HG02870 (cell line): ENCODE measurements around the gene ANXA6.

ENCODE experiments used
- ATAC-seq: cut with Tn5 transposase; IDR thresholded peaks from one replicate; pipeline ENCODE4 v1.9.1; 2021; ENCODE audit warnings: mild to moderate bottlenecking, moderate library complexity; ENCODE audit not compliant: unreplicated experiment

The ANXA6 gene

DNA sequence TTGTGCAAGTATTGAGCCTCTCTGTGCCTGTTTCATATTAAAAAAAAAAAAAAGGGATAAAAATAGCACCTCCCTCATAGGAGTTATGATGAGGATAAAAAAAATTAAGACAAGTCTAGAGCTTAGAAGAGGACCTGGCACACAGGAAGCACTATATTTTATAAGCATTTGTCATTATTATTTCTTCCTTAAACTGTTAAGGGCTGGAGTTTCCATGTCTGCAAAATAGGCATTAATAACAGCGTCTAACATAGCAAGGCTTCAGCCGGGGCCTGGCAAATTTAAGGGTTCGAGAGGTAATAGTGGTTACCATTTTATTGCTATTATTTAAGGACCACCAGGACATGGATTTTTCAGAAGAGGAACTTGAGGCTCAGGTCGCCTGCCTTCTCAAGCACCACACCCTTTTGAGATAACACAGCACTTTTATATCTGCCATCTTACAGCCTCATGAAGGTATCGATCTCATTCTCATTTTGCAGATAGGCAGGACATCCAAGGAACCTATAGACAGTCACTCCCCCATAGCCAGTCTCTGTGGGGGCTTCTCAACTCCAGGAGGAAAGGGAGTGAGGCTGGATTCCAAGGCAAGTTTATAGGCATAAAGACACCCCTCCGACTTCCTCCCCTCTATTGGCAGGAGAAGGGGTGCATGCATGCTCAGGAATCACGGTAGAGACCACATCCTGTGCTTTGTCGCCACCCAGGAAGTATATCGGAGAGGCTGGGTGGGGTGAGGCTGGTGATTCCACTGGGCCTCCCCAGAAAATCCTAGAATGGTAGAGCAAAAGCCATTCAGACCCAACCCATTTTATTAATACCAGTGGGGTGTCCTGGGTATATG is 2.4 kb downstream of the ANXA6 start:
- no peak for ATAC-seq

GRCh38 chr5:151153766-151154272 is 3.8 kb downstream of the ANXA6 start:
- no peak for ATAC-seq

DNA sequence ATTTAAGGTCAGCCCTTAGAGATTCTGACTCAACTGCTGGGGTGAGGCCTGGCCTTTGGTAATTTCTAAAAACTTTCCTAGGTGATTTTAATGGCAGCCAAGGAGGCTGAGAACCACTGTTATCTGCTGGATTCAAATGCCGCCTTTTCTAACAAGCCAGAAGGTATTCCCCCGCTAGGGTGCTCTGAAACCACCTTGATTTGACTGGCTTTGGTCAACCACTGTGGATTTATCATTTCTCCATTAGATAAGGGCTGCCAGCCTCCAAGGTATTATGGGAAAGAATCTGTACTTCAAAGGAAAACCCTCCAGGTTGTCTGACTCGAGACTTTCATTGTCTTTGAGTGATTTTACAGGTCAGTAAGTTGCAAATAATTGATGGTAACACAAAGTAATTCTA is 4.3 kb downstream of the ANXA6 start:
- no peak for ATAC-seq

DNA sequence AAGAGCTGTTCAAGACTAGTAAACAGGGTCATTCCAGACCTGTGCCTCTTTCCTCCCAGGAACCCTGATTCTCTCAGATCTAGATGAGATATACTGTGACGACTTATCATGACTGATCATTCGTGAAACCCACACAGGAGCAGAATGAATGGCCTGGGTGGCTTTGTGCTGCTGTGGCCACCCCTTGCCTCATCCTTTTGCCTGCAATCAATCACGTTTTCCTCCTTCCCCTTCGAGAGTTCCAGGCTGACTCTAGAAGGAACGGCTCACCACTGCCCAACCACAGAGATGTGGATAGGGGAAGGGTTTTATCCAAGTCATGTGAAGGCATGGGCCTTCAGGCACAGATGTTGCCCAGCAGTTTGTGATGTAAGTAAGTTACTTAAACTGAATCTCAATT is 5.8 kb downstream of the ANXA6 start:
- ATAC-seq = peak; percentile 52

DNA sequence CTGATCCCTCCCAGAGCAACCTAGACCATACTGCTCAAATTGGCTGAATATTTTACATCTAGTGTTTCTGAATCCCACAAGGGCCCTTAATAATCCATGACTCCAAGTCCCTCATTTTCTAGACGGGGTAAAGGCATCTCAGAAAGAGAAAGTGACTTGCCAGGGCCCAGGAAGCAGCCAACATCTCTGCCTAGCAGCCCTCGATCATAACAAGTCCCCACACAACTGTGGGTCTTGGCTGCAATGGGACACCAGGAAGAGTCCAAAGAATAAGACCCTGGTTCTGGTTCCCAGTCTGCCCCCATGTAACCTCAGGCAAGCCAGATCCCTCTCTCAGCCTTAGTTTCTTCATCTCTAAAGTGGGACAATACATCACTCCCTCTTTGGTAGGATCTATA is 6.3 kb downstream of the ANXA6 start:
- no peak for ATAC-seq

DNA sequence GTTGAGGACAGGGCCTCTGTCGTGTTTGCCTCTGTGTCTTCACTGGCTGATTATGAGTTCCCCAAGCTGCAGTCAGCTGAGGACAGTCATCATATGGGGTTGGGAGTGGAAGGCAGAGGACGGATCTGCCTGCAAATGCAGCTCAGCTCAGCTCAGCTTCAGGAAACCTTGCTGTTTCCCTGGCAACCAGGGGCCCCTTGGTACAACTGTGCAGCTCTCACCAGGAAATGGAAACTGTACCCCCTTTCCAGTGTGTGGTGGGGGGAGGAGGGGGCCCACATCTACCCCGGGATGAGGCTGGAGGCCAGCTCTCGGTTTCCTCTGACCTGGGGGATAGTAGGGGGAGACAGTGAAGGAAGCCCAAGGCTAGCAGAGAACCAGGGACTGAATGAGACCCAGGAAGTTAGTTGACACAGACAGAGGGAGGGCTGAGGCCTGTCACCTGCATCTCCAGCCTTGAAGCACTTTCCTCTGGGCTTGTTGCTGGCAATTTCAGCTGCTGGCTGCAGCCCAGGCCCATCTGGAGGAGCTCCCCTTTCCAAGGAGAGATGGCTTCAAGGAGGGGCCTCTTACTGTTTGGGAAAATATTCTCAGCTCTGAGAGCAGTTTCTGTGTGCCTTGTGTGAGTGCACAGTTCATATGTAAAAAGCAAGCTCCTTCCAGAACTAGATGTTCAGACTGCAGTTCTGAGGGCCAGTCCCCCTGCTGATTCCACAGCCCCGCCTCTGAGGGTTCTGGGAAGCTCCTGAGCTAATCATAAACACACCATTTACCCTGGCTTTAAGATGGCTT is 6.9 kb downstream of the ANXA6 start:
- ATAC-seq = peak; percentile 32

DNA sequence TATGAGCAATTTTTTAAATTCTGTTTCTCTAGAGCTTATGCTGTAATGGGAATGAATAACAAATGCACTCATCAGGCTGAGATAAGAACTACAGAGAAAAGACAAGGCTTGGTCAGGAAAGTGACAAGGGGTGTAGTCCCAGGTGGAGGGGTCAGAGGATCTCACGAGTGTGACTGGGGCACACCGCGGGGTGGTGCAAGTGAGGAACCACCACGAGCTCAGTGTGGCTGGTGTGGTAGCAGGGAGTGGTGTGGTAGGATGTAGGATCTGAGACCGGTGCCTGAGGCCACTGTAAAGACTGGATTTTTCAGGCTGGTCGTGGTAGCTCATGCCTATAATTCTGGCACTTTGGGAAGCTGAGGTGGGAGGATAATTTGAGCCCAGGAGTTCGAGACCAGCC is 9.0 kb downstream of the ANXA6 start:
- ATAC-seq = no peak

GRCh38 chr5:151147033-151147432 is 10.5 kb downstream of the ANXA6 start:
- ATAC-seq = no peak

GRCh38 chr5:151146061-151146460 is 11.5 kb downstream of the ANXA6 start:
- no peak for ATAC-seq

- ATAC-seq = no peak
These were observed 12.7 kb downstream of the ANXA6 start for GRCh38 chr5:151144922-151145321.

DNA sequence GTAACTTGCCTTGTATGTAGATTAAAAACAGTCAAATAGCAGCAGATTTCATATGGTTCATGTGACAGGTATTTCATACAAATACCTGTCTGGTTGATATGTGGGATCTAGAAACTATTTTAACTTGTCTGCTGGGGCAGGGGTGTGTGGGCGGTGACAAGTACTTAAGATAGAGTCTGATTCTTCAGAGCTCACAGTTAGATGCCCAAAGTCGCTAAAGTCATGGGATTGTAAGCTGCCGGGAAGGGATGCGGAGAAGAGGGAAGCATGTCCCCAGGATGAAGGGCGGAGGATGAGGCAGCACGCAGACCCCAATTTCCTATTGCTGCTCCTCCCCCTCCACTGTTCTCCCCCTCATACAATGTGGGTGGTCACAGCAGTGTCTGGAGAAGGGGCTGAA is 13.3 kb downstream of the ANXA6 start:
- ATAC-seq = no peak

DNA sequence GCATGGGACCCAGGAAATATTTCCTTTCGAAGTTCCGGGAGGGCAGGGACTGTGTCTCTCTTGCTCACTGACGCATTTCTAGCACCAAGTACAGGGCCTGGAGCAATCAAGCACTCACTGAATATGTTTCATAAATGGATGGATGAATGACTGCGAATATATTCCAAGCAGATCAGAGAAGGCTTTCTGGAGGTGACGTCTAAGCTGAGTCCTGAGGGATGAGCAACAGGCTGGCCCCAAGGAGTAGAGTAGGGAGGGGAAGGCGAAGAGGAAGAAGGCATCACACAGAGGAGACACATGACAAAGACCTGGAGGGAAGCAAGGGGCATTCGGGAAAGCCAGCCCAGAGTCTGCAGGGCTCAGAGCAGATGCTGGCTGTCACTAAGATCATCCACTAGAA is 13.9 kb downstream of the ANXA6 start:
- ATAC-seq = no peak

DNA sequence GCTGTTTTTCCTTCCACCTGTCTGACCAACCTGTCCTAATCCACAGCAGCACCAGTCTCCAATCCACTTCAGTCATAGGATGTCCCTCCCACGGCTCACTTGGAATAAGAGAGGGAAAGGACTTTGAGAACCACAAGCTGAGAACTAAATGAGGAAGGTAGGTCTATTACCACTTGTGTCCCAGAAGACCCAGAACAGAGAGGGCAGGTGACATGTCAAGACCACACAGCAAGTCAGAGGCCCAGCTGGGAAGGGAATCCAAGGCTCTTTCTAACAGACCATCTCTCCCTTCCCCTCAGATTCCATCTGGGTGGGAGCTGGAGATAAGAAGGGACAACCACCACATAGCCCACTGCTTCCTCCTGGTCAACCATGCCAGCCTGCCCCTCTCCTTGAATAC is 14.6 kb downstream of the ANXA6 start:
- ATAC-seq = no peak

DNA sequence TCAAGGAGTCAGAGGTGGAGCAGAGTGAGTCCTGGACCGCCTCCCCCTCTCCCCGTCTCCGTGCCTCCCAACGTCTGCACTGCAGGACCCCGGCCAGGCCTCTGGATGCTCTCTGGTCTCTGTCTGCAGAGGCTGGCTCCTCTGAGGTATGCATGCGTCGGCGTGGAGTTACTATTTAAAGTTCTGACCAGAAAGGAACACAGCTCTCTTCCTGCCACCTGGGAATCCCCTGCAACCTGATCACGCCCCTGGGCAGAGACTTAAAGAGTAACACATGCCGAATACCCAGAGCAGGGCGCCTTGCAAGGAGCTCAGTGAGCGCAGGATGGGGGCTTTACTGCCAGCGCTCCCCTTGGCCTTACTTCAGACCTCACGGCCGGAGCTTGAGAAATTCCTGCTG is 16.0 kb downstream of the ANXA6 start:
- peak; percentile 91 for ATAC-seq

GRCh38 chr5:151140686-151141459 is 16.7 kb downstream of the ANXA6 start:
- no peak for ATAC-seq

DNA sequence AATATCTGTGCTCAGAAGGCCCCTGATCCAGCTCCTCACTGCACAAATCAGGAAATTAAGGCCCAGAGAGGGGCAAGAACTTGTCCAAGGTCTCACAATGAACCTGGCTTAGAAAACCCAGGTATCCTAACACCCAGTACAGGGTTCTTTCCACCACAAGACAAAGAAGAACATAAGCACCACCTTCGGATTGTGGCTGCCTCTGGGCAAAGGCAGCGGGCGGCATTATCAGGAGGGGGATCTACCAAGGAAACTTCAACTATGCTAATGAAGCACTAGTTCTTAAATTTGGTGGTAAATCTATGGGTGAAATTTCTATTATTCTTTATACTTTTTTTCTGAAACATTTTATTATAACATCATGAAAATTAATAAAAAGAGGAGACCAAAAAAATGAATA is 17.9 kb downstream of the ANXA6 start:
- no peak for ATAC-seq

DNA sequence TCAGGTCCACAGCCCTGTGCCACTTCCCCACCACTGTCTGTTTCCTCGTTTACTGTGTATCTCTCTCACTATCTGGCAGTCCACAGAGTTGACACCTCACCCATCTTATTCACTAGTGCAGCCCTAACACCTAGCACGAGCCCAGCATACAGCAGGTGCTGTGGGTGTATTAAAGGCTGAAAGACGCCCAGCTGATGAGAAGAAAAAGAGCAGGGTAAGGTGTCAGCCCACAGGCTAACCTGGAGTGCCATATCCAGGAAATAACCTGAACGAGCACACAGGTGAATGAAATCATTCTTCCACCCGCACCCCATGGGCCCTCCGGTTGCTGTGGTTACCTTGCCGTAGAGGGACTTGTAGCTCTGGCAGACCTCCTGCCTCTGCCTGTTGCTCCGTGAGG is 18.6 kb downstream of the ANXA6 start:
- ATAC-seq = no peak

DNA sequence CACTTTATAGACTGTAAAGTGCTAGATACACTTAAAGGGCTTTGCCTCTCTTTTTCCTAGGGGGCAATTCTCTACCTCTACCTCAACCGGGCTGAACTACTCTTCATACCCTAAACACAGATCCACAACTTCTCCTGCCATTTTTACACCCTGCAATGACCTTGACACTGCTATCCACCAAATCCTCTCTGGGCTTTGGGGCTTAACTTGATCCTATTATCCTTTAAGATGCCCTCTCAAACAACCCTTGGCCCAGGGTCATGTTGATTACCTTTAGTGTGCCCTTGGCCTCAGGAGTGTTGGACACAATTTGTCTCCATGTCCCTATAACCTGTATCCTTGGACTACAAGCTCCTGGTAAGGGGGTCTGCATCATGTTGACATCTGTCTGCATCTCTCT is 19.5 kb downstream of the ANXA6 start:
- no peak for ATAC-seq

DNA sequence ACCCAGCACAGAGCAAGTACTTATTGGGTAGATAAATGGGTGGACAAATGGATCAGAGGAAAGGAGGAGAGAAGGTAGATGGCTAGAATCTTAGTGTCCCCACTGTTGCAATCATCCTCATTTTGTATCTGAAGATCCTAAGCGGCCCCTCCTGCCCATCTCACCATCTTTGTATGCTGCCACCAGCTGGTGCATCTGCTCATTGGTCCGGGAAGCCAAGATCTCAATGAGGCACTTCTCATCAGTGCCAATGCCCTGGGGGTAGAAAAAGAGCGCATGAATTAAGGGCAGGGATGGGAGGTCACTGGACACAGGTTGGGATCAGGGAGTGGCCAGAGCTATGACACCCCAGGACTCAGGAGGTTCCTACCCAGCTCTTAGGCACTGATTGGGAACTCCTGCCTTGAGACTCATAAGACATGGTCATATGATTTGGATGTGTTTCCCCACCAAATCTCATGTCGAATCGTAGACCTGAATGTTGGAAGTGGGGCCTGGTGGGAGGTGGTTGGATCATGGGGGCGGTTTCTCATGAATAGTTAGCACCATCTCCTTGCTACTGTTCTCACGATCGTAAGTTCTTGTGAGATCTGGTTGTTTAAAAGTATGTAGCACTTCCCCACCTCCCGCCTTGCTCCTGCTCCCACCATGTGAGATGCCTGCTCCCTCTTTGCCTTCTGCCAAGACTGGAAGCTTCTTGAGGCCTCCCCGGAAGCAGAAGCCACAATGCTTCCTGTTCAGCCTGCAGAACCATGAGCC is 20.3 kb downstream of the ANXA6 start:
- no peak for ATAC-seq

DNA sequence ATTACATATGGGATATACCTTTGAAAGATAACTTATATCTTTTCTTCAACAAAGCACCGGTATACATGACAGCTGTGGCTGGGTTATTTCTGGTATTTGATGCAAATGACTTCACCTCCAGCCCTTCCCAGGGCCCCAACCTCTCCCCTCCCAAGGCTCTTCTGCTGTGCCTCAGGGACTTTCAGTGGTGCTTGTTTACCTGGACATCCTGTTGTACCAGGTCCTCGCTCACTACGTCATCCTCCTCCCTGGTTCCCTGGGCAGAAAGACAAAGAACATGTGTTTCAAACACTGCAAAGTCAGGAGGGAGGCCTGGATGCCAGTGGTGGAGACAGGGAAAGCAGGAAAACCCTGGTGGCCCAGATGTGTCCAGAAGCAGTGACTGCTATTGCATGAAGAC is 23.4 kb downstream of the ANXA6 start:
- ATAC-seq = peak; percentile 83

- ATAC-seq = no peak
These were observed 24.6 kb downstream of the ANXA6 start for GRCh38 chr5:151132963-151133362.
